D721Med (cell line): Measurements from ENCODE around the gene ATCAY.

Source experiments
- DNase-seq: peaks from one replicate; pipeline ENCODE4 v3.0.0; 2011; ENCODE audit warnings: low spot score; ENCODE audit not compliant: insufficient read length
- FAIRE-seq: peaks from 2 replicates; lab custom pipeline; 2011; peaks lifted over from hg19 to GRCh38; lab: Jason Lieb, UNC
- TF ChIP-seq, protein P1 (sequence below): IDR thresholded peaks from 2 replicates; pipeline ENCODE4 v1.5.1; 2012; ENCODE audit warnings: mild to moderate bottlenecking, control low read depth; ENCODE audit not compliant: insufficient read depth; ENCODE audit errors: missing control alignments

The ATCAY gene, protein sequence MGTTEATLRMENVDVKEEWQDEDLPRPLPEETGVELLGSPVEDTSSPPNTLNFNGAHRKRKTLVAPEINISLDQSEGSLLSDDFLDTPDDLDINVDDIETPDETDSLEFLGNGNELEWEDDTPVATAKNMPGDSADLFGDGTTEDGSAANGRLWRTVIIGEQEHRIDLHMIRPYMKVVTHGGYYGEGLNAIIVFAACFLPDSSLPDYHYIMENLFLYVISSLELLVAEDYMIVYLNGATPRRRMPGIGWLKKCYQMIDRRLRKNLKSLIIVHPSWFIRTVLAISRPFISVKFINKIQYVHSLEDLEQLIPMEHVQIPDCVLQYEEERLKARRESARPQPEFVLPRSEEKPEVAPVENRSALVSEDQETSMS

DNA sequence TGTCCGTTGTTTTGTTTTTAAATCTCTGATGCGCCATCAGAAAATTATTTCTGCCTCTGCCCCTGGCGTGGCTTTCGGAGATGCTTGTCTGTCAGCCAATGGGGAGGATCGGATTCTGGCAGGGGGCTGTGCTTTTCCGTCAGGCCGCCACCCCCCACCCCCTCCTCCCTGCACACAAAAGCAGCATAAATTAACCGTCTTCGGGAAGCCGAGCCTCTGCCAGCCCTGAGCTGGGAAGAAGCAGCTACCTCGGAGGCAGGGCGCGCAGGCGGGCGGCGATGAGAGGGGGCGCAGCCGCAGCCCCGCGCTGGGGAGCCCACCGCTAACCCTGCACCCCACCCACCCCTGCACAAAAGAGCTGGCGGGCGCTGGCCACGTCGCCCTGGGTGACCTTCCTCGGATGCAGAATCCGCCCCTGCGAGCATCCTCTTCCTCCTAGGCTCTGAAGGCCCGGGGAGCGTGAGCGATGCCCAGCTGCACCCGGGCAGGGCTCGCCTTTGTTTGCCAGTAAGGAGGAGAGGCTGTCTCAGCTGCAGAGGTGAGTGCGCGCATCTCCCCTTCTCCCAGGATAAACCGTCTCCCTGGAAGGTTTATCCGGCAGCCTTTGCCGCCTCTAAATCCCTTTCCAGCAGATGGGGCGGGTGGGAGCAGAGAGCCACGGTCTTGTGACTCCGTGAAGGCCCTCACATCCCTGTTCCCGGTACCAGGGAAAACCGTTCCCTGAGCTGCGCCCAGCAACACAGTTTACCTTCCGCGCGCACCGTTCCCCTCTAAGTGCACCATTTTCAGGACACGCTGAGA is at the start of gene ATCAY:
TSS of gene ATCAY (plus strand) at position 215 of the 801 bp plus-strand sequence. CDS start 5,083 bp downstream, outside the sequence.
- FAIRE-seq: peak; percentile 35
- TF ChIP-seq, protein P1, sequence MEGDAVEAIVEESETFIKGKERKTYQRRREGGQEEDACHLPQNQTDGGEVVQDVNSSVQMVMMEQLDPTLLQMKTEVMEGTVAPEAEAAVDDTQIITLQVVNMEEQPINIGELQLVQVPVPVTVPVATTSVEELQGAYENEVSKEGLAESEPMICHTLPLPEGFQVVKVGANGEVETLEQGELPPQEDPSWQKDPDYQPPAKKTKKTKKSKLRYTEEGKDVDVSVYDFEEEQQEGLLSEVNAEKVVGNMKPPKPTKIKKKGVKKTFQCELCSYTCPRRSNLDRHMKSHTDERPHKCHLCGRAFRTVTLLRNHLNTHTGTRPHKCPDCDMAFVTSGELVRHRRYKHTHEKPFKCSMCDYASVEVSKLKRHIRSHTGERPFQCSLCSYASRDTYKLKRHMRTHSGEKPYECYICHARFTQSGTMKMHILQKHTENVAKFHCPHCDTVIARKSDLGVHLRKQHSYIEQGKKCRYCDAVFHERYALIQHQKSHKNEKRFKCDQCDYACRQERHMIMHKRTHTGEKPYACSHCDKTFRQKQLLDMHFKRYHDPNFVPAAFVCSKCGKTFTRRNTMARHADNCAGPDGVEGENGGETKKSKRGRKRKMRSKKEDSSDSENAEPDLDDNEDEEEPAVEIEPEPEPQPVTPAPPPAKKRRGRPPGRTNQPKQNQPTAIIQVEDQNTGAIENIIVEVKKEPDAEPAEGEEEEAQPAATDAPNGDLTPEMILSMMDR: no peak
- DNase-seq: peak; percentile 93

DNA sequence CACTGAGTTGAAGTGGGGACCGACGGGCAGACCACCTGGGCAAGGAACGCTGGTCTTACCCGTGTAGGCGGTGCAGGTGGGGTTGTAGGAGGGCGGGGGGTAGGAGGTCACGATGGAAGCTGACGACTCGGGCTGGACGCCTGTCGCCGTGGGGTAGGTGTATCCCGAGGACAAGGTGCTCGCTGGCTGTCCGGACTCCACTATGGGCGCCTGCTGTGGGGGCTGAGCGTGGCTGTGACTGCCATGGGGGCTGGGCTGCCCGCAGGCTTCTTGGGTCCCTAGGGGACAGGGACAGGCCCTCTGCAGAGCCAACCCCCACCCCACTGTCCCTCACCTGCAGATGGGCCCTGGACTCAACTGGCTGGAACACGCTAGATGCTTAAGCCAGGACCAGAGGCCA is 48.9 kb upstream of the ATCAY start:
- TF ChIP-seq, protein P1: no peak
- DNase-seq: no peak
- FAIRE-seq: no peak

DNA sequence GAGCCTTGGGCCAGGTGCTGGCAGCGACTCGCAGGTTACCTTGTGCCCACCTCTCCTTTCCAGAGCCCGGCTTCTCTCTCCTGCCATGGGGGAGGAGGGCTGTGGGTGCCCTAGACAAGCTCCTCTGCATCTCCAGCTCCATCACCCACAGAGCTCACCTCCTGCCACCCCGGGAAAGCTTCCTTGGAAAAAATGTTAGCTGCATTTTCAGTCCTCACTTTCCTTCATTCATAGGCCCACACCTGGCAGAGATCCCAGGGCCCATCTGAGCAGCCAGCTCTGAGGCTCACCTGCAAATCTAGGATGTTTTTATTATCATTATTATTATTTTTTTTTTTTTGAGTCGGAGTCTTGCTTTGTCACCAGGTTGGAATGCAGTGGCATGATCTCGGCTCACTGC is 48.5 kb upstream of the ATCAY start:
- DNase-seq: no peak
- no peak for FAIRE-seq
- TF ChIP-seq, protein P1: no peak

DNA sequence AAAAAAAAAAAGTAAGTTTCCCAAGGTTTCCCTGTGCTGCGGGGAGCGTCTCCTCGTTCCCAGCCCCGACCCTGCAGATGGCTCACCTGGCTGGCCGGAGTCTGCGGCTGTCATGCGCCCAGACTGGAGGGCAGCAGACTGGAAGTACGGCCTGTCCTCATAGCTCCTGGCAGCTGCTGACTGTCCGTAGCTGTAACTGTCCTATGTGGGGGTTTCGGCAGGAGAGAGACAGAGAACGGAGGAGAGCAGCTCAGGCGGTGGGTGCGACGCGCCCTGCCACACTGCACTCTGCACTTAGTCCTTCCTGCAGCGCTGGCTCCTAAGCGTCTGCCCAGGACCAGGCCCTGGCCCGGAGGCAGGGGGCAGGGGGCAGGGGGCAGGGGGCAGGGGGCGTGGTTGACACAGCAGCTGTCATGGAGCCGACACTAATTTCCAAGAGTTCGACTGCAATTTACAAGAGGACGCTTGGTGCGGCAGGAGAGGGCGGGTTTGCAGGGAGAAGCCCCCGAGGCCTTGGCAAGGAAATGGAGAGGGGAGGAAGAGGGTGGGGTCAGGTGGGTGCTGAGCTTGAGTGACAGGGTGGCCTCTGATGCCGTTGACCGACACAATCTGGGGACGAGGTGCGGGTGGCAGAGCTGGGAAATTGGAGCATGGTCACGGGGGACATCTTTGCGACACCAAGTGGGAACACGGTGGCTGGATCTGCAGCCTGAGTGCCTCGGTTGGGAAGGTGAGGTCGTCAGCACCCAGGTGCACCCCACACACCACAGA is 46.7 kb upstream of the ATCAY start:
- TF ChIP-seq, protein P1: no peak
- DNase-seq: no peak
- no peak for FAIRE-seq

DNA sequence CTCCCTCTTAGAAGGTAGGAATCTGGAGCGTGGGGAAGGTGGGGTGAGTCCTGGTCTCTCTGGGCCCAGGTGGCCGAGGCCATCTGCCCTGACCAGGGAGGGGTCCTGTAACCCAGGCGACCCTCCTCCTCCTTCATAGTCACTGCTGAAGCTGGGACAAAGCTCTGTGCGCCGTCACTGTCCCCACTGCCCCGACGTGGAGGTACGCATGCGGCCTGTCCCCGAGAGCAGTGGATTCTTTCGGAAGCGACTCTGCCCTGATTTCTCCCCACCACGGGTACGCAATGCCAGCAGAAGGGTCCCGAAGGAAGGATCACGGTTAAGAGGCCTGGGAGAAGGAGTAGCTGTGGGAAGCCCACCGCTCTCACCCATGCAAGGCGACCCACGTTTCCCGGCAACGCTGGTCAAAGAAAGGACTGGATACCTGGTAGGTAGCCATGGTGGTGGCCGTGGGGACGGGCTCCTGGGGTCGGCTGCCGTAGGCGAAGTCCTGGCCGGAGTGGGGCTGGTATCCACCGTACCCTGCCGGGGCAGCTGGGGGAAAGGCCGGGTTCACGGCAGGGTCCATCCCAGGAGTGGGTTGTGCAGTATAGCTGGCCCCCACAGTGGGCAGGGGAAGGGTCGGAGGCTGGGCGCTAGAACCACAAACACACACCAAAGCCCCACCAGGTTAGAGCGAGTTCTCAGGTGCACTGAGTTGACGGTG is 46.0 kb upstream of the ATCAY start:
- FAIRE-seq (no peak), DNase-seq (no peak)
- TF ChIP-seq, protein P1: no peak

DNA sequence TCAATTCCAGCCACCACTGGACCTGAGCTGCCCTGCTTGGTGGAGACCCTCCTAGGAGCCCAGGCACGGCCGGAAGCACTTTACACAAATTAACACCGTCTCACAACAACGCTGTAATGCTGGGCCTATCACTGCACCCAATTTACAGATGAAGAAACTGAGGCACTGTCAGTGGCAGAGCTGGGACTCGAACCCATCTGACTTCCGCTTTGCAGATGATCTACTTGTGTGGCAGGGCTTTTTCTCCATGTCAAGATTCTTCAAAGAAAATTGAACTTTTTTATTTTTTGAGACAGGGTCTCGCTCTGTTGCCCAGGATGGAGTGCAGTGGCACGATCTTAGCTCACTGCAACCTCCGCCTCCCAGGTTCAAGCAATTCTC is 45.4 kb upstream of the ATCAY start:
- FAIRE-seq (no peak), DNase-seq (no peak)
- TF ChIP-seq, protein P1: no peak
